H1 (cell line): Measurements from ENCODE around the gene CDK8. TPM values are rescaled to one million over a fixed set of nuclear protein-coding genes. Genes with fewer than 3 reads are reported as not detected.

ENCODE experiments used
- CHD7 ChIP-seq: fragments of 300-600 bp; sonication (generic); IDR thresholded peaks from 2 replicates; pipeline ENCODE4 v1.7.1; 2012; ENCODE audit warnings: low read length, moderate library complexity, mild to moderate bottlenecking, inconsistent platforms; ENCODE audit not compliant: insufficient replicate concordance
- EGR1 ChIP-seq: IDR thresholded peaks from 2 replicates; pipeline ENCODE4 v1.6.1; 2011; ENCODE audit warnings: low read depth, low read length, borderline replicate concordance
- GABPA ChIP-seq: IDR thresholded peaks from 2 replicates; pipeline ENCODE4 v1.6.1; 2011; ENCODE audit warnings: mild to moderate bottlenecking, low read length, moderate library complexity, borderline replicate concordance; ENCODE audit not compliant: insufficient read depth
- JUN ChIP-seq: IDR thresholded peaks from 2 replicates; pipeline ENCODE4 v1.6.1; 2011; ENCODE audit warnings: low read depth, mild to moderate bottlenecking, improper control_type of control experiment, low read length
- KDM5A ChIP-seq: fragments of 200-600 bp; IDR thresholded peaks from 2 replicates; pipeline ENCODE4 v1.7.1; 2012; ENCODE audit warnings: mild to moderate bottlenecking, low read length, inconsistent platforms, mixed read lengths
- MAFK ChIP-seq: IDR thresholded peaks from 2 replicates; pipeline ENCODE4 v1.6.1; 2012; ENCODE audit warnings: low read depth, mild to moderate bottlenecking, improper control_type of control experiment, low read length
- RNF2 ChIP-seq: fragments of 200-900, 300-1000 bp; sonication (generic); IDR thresholded peaks from 2 replicates; pipeline ENCODE4 v1.7.1; 2016; ENCODE audit warnings: borderline replicate concordance, low read depth, mild to moderate bottlenecking, antibody characterized with exemption, low read length; ENCODE audit not compliant: poor library complexity, severe bottlenecking; ENCODE audit errors: missing control alignments
- SIRT6 ChIP-seq: IDR thresholded peaks from one replicate; pipeline ENCODE4 v1.7.1; 2012; ENCODE audit warnings: low read length, inconsistent platforms
- SP1 ChIP-seq: IDR thresholded peaks from 2 replicates; pipeline ENCODE4 v1.6.1; 2011; ENCODE audit warnings: low read depth, low read length
- SP2 ChIP-seq: IDR thresholded peaks from 2 replicates; pipeline ENCODE4 v1.6.1; 2012; ENCODE audit warnings: mild to moderate bottlenecking, low read length, inconsistent platforms
- polyA plus RNA-seq, 7 experiments: library from polyadenylated mRNA; depleted of rRNA in 3 of 7; stranded (reverse) in 5 of 7; unstranded in 2 of 7; fragments of >200 nt in 5 of 7; fragments of 200-250 nt in 2 of 7; gene quantifications; 1 replicate in 5 of 7; 2 replicates in 1 of 7; 4 replicates in 1 of 7; pipeline versions ENCODE4 v1.2.1 to v1.2.3, GENCODE V29; 2011 to 2013; ENCODE audit warnings: missing spikeins in 2 of 7, mixed read lengths in 2 of 7
- total RNA-seq: library from RNA; stranded (reverse); fragmentation: NEBNext Ultra II Directional; extraction: Animal tissue kit (Norgen Biotek cat#: 25700); gene quantifications from 2 replicates; pipeline ENCODE4 v1.2.1, GENCODE V29; 2021

Gene CDK8
- total and polyA plus RNA-seq, 2 of the 8 experiments (the other 6 are each of a cell fraction or from before 2014, with no cell fraction given), result 22.1 to 25.6 TPM

- TF ChIP-seq EGR1 (no peak; the same call in 1 of the 2 replicates), KDM5A (peak; percentile 81), GABPA (peak; percentile 86), CHD7 (no peak), SIRT6 (no peak), JUN (no peak), RNF2 (no peak), MAFK (no peak), SP1 (peak; percentile 98), SP2 (peak; percentile 67)
Measured at GRCh38 chr13:26221721-26222519, 32.0 kb upstream of the CDK8 start, which contains the start of gene RNF6 (continued).
